HUDEP-2 (cell line): ENCODE data around the gene SLC2A11.
"Not testable (repeated sequence)": the region's sequence is repeated elsewhere in the genome, so short reads cannot be mapped to it uniquely, and the experiment has no call there.

Experiments used
- DNase-seq, 76 experiments: peaks; one replicate each; lab custom pipeline; 2025; ENCODE audit not compliant: unreplicated experiment in 76 of 76; lab: John Stamatoyannopoulos, UW

Gene SLC2A11

GRCh38 chr22:23846081-23846469, 11.6 kb upstream of the SLC2A11 start:
- DNase-seq: no peak

GRCh38 chr22:23847310-23847920, 10.3 kb upstream of the SLC2A11 start:
- DNase-seq: no peak

- no peak for DNase-seq
These were observed 9.4 kb upstream of the SLC2A11 start for GRCh38 chr22:23847991-23848864.

- peak in 64 of 76 experiments; percentile 7 to 82 (median 55) for DNase-seq
These were observed 8.4 kb upstream of the SLC2A11 start for GRCh38 chr22:23849009-23850006.

GRCh38 chr22:23850136-23850611, 7.5 kb upstream of the SLC2A11 start:
- DNase-seq: no peak

- DNase-seq: peak in 20 of 76 experiments; percentile 7 to 74 (median 33)
These were observed 712 bp upstream of the SLC2A11 start for GRCh38 chr22:23856721-23857605.

GRCh38 chr22:23858484-23858815, 775 bp downstream of the SLC2A11 start:
- DNase-seq: no peak

- no peak for DNase-seq
These were observed 1.5 kb downstream of the SLC2A11 start for GRCh38 chr22:23859201-23859600.

- not testable (repeated sequence) for DNase-seq
These were observed 2.5 kb downstream of the SLC2A11 start for GRCh38 chr22:23860187-23860586.

- DNase-seq: peak in 46 of 76 experiments; percentile 1 to 57 (median 21)
These were observed 4.4 kb downstream of the SLC2A11 start for GRCh38 chr22:23862103-23862502.

GRCh38 chr22:23864499-23865154, 7.0 kb downstream of the SLC2A11 start:
- DNase-seq: not testable (repeated sequence)

- no peak for DNase-seq
These were observed 10.9 kb downstream of the SLC2A11 start for GRCh38 chr22:23868580-23868979.

- DNase-seq: no peak
These were observed 17.2 kb downstream of the SLC2A11 start for GRCh38 chr22:23874871-23875270.

GRCh38 chr22:23875801-23876200, 18.1 kb downstream of the SLC2A11 start:
- DNase-seq: no peak

- DNase-seq: no peak
These were observed 19.9 kb downstream of the SLC2A11 start for GRCh38 chr22:23877566-23877965.

GRCh38 chr22:23878219-23878618, 20.5 kb downstream of the SLC2A11 start:
- no peak for DNase-seq

GRCh38 chr22:23882370-23882769, 24.7 kb downstream of the SLC2A11 start:
- DNase-seq: no peak

GRCh38 chr22:23883658-23884057, 26.0 kb downstream of the SLC2A11 start:
- no peak for DNase-seq

GRCh38 chr22:23884140-23884539, 26.5 kb downstream of the SLC2A11 start:
- DNase-seq: no peak
